Measurements from ENCODE around the gene SNX19.

The SNX19 gene

GRCh38 chr11:130874955-130875531 is 41.2 kb downstream of the SNX19 start (continued):
- TF ChIP-seq SNAI2 (CRISPR knock-in tag; IDR thresholded peaks at IDR 0.05) (no peak), TOX (CRISPR knock-in tag; IDR thresholded peaks at IDR 0.05; ENCODE audit: borderline replicate concordance) (no peak), ARNTL (CRISPR knock-in tag; IDR thresholded peaks at IDR 0.05; ENCODE audit: borderline replicate concordance, low read depth) (no peak), ZFP30 (CRISPR knock-in tag; IDR thresholded peaks at IDR 0.05) (no peak), ZC3H10 (CRISPR knock-in tag; IDR thresholded peaks at IDR 0.05) (no peak)

DNA sequence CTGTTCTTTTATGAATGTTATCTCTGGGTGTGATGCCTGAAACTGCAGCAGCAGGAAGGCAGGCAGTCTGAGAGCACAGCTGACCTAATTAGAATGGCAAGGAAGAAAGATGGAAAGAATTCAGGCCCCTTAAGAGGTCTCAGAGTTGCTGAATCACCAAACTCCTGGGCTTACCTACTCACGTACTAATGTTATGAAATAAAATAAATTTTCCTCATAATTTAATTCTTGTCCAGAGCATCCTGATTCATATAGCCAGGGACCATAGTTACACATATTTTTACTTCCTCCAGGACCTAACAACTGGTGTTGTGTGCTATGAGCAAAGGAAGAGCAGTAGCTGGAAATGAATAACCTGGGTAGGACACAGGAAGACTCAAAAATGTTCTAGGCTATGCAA is 41.9 kb downstream of the SNX19 start:
- peak; percentile 36; the same call in 2 of the 3 replicates for ATAC-seq
- TF ChIP-seq ISL1 (CRISPR knock-in tag; IDR thresholded peaks at IDR 0.05) (peak; percentile 34), ARNTL (CRISPR knock-in tag; IDR thresholded peaks at IDR 0.05; ENCODE audit: borderline replicate concordance, low read depth) (no peak)
- TF ChIP-seq, protein P1, sequence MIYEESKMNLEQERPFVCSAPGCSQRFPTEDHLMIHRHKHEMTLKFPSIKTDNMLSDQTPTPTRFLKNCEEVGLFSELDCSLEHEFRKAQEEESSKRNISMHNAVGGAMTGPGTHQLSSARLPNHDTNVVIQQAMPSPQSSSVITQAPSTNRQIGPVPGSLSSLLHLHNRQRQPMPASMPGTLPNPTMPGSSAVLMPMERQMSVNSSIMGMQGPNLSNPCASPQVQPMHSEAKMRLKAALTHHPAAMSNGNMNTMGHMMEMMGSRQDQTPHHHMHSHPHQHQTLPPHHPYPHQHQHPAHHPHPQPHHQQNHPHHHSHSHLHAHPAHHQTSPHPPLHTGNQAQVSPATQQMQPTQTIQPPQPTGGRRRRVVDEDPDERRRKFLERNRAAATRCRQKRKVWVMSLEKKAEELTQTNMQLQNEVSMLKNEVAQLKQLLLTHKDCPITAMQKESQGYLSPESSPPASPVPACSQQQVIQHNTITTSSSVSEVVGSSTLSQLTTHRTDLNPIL (CRISPR knock-in tag; IDR thresholded peaks at IDR 0.05; ENCODE audit: low read depth) = peak; percentile 20; the same call in 1 of the 2 replicates

DNA sequence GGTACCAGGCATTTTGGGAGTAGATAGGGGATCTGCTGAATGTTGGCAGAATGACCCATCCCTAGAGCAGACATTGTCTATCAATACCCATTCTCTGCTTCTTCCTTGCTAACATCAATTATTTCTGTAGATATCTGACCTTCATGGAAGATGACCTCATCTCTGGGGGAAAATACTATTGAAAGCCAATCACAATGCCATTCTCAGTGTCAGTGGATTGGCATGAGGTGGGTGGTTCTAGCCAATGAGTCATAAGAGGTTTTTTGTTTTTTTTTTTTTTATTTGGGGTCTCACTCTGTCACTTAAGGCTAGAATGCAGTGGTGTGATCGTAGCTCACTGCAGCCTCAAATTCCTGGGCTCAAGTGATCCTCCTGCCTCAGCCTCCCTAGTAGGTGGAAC is 42.5 kb downstream of the SNX19 start:
- TF ChIP-seq ZFP30 (CRISPR knock-in tag; IDR thresholded peaks at IDR 0.05) (no peak), CSDC2 (CRISPR knock-in tag; IDR thresholded peaks at IDR 0.05) (no peak), ISL1 (CRISPR knock-in tag; IDR thresholded peaks at IDR 0.05) (no peak), CSRNP3 (CRISPR knock-in tag; IDR thresholded peaks at IDR 0.05) (no peak)
- peak; percentile 41 for ATAC-seq

DNA sequence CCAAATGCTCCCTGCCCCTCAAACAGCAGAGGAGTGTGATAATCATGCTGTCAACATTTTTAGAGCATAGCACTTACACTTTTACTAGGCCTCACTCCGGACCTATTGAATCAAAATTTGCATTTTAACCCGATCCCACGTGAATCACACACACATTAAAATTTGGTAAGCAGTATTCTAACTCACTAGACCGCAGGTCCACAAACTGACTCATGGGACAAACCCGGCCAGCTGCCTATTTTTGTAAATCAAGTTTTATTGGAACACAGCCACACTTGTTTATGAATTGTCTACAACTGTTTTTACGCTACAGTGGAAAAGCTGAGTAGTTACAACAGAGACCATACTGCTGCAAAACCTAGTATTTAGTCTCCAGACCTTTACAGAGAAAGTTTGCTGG is 43.3 kb downstream of the SNX19 start:
- ATAC-seq = peak; percentile 15; the same call in 1 of the 3 replicates
- TF ChIP-seq BACH2 (CRISPR knock-in tag; IDR thresholded peaks at IDR 0.05; ENCODE audit: borderline replicate concordance) = no peak
- no peak for TF ChIP-seq ZC3H10 (CRISPR knock-in tag; IDR thresholded peaks at IDR 0.05)
- no peak for TF ChIP-seq CSRNP3 (CRISPR knock-in tag; IDR thresholded peaks at IDR 0.05)
- TF ChIP-seq CSDC2 (CRISPR knock-in tag; IDR thresholded peaks at IDR 0.05) = no peak
- TF ChIP-seq, protein P1 (CRISPR knock-in tag; IDR thresholded peaks at IDR 0.05; ENCODE audit: low read depth) = no peak
- TF ChIP-seq ISL1 (CRISPR knock-in tag; IDR thresholded peaks at IDR 0.05) = no peak

- TF ChIP-seq ZC3H10 (CRISPR knock-in tag; IDR thresholded peaks at IDR 0.05) = no peak
- no peak for TF ChIP-seq ZNF70 (CRISPR knock-in tag; IDR thresholded peaks at IDR 0.05)
- TF ChIP-seq ZFP30 (CRISPR knock-in tag; IDR thresholded peaks at IDR 0.05) = no peak
- ATAC-seq = no peak
Observed at GRCh38 chr11:130872513-130872912, 43.8 kb downstream of the SNX19 start.

GRCh38 chr11:130872102-130872501 is 44.2 kb downstream of the SNX19 start:
- ATAC-seq = no peak
- TF ChIP-seq PATZ1 (CRISPR knock-in tag; IDR thresholded peaks at IDR 0.05; ENCODE audit: borderline replicate concordance) = no peak
- TF ChIP-seq ISL1 (CRISPR knock-in tag; IDR thresholded peaks at IDR 0.05) = no peak
- no peak for TF ChIP-seq RARB (CRISPR knock-in tag; IDR thresholded peaks at IDR 0.05)
- no peak for TF ChIP-seq OSR1 (CRISPR knock-in tag; IDR thresholded peaks at IDR 0.05)
- TF ChIP-seq ESRRG (CRISPR knock-in tag; IDR thresholded peaks at IDR 0.05) = no peak
- no peak for TF ChIP-seq ZFP30 (CRISPR knock-in tag; IDR thresholded peaks at IDR 0.05)
- no peak for TF ChIP-seq ZFP3 (CRISPR knock-in tag; IDR thresholded peaks at IDR 0.05)
- TF ChIP-seq ARNTL (CRISPR knock-in tag; IDR thresholded peaks at IDR 0.05; ENCODE audit: borderline replicate concordance, low read depth) = no peak
- no peak for TF ChIP-seq ZNF565 (CRISPR knock-in tag; conservative IDR thresholded peaks at IDR 0.05; ENCODE audit: low read depth)
- TF ChIP-seq ZC3H10 (CRISPR knock-in tag; IDR thresholded peaks at IDR 0.05) = no peak
- TF ChIP-seq BACH2 (CRISPR knock-in tag; IDR thresholded peaks at IDR 0.05; ENCODE audit: borderline replicate concordance) = no peak
- TF ChIP-seq SNAI2 (CRISPR knock-in tag; IDR thresholded peaks at IDR 0.05) = no peak
- TF ChIP-seq CSRNP3 (CRISPR knock-in tag; IDR thresholded peaks at IDR 0.05) = no peak
- no peak for TF ChIP-seq POU6F1 (CRISPR knock-in tag; IDR thresholded peaks at IDR 0.05; ENCODE audit: borderline replicate concordance, low read depth)
- TF ChIP-seq ZNF70 (CRISPR knock-in tag; IDR thresholded peaks at IDR 0.05) = no peak
- no peak for TF ChIP-seq PPARA (CRISPR knock-in tag; IDR thresholded peaks at IDR 0.05; ENCODE audit: borderline replicate concordance)

Data from SK-N-SH treated with all-trans-retinoic acid at 6 μM for 48 hours (cell line).